HuH-7 (cell line): ENCODE data around the gene PRR12.
A peak's percentile ranks its signal among the peaks of the same experiment; 100 is the strongest.

Experiments
- DNase-seq: peaks from one replicate; pipeline ENCODE4 v3.0.0; 2011; ENCODE audit warnings: low spot score

Gene PRR12

DNA sequence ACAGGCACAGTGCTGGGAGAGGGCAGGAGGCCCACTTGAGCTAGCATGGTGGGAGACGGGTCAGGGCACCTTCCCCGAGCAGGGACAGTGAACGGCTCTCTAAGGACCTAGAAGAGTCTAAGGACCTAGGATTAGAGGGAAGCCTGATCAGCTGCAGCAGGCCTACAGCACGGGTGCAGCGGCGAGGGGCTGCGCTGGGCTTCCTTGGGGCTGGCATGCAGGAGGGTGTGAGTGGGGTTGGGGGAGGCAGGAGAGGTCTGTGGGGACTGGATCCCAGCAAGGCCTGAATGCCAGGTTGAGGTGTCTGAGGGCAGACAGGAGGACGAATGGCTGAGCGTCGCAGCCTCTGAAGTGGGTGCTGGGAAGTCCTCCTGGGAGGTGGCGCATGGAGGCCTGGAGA lies 54.6 kb downstream of the PRR12 start:
- DNase-seq = no peak

DNA sequence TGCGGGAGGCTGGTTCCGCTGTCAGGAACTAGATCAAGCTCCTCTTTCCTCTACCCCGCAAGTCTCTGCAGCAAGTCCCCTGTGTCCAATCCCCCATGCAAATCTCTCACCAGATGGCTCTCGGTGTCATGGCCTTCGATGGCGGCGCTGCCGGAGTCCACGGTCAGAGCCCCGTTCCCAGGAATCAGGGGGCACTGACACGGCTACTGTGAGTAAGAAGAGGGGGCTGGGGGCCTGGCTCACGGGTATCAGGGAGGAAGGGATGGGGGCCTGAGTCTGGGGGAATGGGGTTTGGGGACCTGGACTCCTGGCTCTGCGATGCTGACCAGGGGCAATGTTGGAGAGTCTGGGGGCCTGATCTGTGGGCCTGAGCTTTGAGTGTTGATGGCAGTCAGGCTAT lies 55.0 kb downstream of the PRR12 start:
- DNase-seq = no peak

DNA sequence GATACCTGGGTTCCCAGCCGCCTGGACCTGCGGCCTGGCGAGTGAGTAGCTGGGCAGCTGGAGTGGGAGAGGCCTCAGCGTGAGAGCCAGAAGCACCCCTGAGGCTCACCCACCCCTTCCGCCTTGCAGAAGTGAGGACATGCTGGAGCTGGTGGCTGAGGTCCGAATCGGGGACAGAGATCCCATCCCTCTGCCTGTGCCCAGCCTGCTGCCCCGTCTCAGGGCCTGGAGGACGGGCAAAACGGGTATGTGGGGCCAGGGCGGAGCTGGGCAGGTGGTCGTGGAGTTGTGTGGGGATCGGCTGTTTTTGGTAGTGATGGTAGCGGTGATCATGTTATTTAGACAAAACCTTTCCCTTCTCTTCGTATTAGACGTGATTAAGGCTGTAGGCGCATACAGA lies 55.6 kb downstream of the PRR12 start:
- no peak for DNase-seq

DNA sequence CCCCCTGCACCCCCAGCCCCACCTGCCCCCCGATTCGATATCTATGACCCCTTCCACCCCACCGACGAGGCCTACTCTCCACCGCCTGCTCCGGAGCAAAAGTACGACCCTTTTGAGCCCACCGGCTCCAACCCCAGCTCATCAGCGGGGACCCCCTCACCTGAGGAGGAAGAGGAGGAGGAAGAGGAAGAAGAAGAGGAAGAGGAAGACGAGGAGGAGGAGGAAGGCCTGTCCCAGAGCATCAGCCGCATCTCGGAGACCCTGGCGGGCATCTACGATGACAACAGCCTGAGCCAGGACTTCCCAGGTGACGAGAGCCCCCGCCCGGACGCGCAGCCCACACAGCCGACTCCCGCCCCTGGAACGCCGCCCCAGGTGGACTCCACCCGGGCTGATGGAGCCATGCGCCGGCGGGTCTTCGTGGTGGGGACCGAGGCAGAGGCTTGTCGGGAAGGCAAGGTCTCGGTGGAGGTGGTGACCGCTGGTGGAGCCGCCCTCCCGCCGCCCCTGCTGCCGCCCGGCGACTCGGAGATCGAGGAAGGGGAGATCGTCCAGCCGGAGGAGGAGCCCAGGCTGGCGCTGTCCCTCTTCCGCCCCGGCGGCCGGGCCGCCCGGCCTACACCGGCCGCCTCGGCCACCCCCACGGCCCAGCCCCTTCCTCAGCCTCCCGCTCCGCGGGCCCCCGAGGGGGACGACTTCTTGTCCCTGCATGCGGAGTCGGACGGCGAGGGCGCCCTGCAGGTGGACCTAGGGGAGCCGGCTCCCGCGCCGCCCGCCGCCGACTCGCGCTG lies 60.2 kb downstream of the PRR12 start:
- no peak for DNase-seq

DNA sequence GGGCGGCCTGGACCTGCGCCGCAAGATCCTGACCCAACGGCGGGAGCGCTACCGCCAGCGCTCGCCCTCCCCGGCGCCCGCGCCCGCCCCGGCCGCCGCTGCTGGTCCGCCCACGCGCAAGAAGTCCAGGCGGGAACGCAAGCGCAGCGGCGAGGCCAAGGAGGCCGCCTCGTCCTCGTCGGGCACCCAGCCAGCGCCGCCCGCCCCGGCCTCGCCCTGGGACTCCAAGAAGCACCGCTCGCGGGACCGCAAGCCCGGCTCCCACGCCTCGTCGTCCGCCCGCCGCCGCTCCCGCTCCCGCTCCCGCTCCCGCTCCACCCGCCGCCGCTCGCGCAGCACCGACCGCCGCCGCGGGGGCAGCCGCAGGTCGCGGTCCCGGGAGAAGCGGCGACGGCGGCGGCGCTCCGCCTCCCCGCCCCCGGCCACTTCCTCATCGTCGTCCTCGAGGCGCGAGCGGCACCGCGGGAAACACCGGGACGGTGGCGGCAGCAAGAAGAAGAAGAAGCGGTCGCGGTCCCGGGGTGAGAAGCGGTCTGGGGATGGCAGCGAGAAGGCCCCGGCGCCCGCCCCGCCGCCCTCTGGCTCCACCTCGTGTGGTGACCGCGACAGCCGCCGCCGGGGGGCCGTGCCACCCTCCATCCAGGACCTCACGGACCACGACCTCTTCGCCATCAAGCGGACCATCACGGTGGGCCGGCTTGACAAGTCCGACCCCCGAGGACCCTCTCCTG lies 61.0 kb downstream of the PRR12 start:
- no peak for DNase-seq

DNA sequence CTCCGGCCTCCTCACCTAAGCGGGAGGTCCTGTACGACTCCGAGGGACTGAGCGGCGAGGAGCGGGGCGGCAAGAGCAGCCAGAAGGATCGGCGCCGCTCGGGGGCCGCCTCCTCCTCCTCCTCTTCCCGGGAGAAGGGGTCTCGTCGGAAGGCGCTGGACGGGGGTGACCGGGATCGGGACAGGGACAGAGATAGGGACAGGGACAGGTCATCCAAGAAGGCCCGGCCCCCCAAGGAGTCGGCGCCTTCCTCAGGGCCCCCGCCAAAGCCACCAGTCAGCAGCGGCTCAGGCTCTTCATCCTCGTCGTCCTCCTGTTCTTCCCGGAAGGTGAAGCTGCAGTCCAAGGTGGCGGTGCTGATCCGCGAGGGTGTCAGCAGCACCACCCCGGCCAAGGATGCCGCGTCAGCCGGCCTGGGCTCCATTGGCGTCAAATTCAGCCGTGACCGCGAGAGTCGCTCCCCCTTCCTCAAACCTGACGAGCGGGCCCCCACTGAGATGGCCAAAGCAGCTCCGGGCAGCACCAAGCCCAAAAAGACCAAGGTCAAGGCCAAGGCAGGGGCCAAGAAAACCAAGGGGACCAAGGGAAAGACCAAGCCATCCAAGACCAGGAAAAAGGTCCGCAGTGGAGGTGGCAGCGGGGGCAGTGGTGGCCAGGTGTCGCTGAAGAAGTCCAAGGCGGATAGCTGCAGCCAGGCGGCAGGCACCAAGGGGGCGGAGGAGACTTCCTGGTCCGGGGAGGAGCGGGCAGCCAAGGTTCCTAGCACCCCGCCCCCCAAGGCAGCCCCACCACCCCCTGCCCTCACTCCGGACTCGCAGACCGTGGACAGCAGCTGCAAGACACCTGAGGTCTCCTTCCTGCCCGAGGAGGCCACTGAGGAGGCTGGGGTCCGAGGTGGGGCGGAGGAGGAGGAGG lies 61.8 kb downstream of the PRR12 start:
- no peak for DNase-seq

DNA sequence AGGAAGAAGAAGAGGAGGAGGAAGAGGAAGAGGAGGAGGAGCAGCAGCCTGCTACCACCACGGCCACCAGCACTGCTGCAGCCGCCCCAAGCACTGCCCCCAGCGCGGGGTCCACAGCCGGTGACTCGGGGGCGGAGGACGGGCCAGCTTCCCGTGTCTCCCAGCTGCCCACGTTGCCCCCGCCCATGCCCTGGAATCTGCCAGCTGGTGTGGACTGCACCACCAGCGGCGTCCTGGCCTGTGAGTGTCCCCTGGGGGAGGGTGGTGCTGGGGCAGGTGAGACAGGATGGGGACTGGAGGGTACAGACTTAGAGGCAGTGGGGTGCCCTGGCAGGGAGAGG lies 62.5 kb downstream of the PRR12 start:
- DNase-seq = no peak

DNA sequence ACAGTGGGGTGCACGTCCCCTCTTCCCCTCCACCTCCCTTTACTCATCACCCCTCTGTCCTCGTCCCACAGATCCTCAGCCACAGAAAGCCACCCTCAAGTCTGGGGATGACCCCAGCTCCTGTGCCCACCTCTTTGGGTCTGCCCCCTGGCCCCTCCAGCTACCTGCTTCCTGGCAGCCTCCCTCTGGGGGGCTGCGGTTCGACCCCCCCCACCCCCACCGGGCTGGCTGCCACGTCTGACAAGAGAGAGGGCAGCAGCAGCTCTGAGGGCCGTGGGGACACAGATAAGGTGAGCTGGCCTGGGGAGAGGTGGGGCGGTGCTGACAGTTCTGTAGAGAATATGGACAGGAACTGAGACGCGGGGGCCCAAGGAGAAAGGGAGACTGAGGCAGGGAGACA lies 63.6 kb downstream of the PRR12 start:
- DNase-seq = no peak

DNA sequence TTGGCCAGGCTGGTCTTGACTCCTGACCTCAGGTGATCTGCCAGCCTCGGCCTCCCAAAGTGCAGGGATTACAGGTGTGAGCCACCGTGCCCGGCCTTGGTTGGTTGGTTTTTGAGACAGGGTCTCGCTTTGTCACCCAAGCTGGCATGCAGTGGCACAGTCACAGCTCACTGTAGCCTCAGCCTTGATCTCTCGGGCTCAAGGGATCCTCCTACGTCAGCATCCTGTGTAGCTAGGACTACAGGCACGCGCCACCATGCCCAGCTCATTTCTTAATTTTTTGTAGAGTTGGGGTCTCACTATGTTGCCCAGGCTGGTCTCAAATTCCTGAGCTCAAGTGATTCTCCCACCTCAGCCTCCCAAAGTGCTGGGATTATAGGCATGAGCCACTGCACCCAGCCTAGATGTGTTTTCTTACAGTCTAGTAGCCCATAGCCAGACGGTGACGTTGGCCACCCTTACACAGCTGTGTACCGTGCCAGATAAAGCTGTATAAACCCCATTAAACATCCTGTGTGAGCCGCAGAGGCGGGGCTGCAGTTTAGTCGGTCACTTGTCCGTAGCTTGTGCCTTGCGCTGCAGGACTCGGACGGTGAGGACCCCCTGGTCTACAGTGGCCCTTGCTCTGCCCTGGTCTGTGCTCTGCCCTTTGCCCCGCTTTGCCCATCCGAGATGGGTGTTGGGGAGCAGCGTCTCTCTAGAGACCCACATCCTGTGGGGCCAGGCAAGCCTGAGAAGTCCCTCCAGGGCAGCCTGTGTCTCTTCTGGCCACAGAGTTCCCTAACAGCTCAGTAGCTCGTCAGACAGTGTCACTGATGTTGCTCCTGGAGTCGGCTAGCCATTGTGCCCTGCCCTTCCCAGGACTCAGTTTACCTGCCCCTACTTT lies 64.8 kb downstream of the PRR12 start:
- no peak for DNase-seq

DNA sequence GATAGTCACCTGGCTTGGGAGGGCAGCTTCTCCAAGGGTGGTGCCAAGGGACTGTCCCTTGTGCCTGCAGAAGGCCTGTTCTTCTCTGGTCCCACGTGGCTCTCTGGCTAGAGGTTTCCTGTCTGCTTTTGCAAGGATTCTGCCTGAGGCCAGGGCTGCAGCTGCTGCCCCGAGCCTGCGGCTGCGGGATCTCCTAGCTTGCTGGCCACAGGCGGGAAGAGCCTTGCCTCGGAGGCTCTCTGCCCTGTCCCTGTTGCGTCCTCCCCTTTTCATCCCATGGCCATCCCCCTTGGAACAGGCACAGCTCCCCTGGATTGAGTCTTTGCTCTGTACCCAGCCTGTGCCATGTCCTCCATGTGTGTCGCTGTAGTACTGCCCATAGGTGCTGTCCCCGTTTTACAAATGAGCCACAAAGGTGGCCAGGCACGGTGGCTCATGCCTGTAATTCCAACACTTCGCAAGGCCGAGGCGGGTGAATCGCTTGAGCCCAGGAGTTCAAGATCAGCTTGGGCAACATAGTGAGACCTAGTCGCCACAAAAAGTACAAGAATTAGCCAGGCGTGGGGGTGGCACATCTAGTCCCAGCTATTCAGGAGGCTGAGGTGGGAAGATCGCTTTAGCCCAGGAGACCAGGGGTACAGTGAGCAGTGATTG lies 65.6 kb downstream of the PRR12 start:
- DNase-seq = no peak

DNA sequence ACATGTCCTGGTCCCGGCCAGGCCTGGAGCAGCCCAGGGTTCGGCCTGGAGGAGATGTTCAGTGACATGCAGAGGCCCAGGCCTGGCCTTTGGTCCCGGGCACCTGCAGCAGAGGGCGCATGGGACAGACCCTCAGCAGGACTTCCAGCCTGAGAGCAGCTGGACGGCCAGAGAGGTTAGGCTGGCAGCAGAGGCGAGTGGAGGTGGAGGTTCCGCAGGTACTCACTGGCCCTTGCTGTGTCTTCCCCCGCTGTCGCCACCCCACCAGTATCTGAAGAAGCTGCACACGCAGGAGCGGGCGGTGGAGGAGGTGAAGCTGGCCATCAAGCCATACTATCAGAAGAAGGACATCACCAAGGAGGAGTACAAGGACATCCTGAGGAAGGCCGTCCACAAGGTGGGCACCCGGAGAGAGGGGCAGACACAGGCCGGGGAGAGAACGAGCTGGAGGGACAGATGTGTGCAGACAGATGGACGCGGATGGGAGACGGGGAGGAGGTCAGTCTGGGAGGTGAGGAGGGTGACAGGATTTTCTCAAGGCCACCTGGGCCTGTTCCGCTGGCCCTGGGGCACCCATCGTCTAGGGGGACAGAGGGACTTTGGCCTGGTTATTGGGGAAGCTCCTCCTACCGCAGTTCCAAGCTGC lies 66.6 kb downstream of the PRR12 start:
- no peak for DNase-seq

DNA sequence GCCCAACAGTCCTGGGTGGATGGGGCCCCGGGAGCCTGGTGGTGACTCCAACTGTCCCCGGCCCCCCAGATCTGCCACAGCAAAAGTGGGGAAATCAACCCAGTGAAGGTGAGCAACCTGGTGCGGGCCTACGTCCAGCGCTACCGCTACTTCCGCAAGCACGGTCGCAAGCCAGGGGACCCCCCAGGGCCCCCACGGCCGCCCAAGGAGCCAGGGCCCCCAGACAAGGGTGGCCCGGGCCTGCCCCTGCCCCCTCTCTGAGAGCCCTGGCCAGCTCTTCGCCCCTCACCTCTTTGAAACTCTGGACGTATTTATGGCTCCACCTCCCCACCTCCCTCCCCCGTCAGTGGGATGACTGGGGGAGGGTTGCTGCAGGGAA lies 67.1 kb downstream of the PRR12 start:
- no peak for DNase-seq

DNA sequence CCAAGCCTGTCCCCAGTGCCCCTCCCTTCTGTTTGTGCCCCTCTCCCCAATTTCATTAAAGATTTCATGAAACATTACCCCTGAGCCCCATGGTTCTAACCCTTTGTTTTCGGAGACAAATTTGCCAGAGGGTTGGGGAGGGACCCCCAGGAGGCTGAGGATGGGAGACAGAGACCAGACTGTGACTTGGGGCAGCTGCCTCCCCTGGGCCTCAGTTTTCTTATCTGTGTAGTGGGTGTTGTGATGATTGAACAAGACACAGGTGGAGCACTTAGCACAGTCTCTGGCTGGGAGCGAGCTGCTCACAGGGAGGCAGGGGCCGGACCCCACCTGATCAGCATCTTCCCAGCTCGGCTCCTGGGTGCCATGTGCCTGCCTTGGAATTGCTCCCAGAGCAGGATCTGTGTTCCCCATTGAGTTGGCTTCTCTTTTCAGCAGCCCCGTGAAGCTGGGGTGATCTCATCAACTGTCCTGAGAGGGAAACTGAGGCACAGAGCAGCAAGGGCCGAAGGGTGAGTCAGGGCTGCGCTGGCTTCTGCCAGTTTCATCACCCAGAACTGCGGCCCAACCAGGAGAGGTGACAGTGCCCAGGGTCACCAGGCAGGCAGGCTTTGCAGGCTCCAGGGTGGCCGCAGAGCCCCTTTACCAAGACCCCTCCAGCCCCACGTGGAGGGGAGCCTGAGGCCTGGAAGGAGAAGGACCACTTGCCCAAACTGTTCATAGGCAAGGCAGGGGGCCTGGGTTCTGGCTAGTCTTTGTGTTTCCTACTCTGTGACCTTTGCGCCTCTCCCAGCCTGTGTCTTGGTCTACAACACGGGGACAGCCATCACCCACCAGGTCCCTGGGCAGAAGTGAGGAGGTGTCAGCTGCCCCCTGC lies 67.8 kb downstream of the PRR12 start:
- DNase-seq = no peak

DNA sequence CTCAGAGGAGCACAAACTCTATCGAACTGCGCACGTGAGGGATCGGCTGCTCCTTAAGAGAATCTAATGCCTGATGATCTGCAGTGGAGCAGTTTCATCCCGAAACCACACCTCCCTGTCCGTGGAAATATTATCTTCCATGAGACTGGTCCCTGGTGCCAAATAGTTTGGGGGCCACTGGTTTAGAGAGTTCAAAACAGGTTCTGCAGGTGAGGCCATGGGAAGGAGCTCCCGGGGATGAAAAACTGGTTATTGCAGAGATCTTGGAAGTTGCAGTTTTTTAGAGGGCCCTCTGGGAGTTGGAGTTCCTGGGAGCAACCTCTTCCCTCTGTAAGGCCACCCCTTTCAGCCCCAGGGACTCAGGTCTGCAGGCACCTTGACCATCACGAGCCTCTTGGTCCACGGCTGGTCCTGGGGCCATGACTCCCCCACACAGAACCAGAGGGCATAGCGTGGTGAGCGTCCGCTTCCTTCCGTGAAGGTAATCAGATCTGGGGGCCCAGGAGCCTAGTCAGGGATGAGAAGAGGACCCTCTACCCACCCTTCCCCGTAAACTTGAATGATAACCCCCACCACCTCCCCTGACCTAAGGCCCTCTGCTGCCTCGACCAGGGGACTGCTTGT lies 69.5 kb downstream of the PRR12 start:
- DNase-seq = no peak

DNA sequence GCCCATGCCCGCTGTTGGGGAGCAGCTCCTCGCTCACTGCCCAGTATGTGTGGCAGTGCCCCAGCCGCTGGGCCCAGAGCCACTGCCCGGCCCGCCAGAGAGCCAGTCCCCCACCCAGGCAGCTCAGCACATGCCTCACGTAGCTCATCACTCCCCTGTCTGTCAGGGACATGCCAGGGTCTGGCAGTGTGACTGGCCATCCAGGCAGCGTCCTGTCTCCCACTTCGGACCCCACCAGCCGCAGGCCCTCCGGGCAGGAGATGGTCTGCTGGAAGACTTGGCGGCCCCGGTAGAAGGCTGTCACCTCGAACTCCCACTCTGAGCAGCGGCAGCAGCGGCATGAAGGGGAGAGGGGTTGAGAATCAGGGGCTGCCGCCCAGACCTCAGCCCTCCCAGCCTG lies 71.0 kb downstream of the PRR12 start:
- no peak for DNase-seq

DNA sequence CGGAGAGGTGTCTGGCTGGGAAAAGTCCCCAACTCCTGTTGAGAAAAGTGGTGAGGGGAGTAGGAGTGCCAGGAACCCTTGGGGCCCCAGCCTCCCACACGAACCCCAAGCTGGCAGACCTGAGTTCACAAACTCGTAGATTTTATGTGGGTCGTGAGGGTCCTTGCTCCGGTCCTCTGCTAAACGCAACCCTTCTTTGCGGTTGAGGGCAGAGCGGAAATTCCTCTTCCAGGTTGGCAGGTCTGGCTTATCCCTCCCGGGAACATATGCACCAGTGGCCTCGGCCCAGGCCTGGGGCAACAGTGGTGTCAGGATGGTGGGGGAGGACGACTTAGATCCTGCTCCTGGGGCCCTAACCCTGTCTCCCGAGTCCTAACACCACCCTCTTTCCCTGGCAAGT lies 72.2 kb downstream of the PRR12 start:
- DNase-seq = no peak

DNA sequence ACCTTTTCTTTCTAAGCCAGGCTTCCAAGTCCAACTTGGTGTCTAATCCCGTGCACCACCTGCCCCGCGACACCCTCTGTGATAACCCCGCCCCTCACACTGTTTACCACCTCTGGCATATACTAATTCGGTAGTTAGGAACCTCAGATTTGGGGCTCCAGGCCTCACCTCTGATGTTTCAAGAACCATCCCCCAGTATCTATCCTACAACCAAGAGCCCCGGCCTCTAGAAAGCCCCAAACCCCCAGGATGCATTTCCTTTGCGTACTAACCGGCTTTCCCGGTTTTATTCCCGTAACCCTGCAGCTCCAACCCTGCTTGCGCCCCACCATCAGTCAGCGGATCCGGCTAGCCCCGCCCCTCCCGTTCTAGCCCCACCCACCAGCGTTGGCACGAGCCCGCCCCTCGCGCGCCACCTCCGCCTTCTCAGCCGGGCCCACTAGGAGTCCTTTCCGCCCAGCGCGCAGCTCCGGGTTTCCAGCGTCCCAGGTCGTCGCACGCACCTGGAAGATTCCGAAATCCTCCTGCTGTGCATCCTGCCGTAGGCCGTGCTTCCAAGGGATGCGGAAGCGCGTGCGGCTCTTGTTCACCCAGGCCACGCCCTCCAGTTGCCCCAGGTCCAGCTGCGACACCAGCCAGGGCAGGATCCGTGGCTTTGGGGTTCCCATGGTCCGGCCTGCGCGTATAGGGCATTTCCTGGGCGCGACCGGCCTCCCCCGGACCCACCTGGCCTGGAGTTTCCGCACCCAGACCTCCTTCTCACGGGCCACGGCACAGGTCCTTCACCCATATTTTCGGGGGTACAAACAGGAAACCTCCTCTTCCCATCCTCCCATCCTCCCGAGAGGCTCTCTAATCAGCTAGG lies 73.4 kb downstream of the PRR12 start:
- DNase-seq = peak; percentile 94

DNA sequence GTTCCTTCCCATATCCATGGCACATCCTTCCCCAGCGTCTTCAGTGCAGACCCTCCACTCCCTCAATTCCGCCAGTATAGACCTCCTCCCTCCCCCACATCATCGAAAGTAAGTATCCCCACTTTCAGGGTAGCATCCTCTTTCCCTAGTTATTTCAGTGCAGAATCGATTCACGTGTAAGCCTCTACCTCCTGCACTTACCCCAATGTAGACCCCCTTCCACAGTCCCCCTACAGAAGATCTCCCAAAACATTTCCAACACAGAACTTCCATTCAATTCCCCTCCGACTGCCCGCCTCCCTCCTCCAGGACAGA lies 74.0 kb downstream of the PRR12 start:
- DNase-seq = no peak
